HCT116 (cell line): Measurements from ENCODE around the gene KIAA0232. TPM values are rescaled to one million over a fixed set of nuclear protein-coding genes. Genes with fewer than 3 reads are reported as not detected.
A peak's percentile ranks its signal among the peaks of the same experiment; 100 is the strongest.

Experiments
- ATAC-seq: fragments of 200-7000 bp; cut with Tn5 transposase; 2 replicates; pipeline ENCODE4 v1.9.1; 2020; ENCODE audit warnings: mild to moderate bottlenecking, moderate library complexity
- BruUV-seq: library from RNA; stranded (reverse); fragments of 400-500 nt; replicated peaks from 2 replicates; lab custom pipeline; 2021; lab: Mats Ljungman, UMichigan
- CTCF ChIA-PET: fragments of 300-600 bp; sonication (Branson Sonifier 250); formaldehyde crosslinking; loops from one replicate; lab custom pipeline; 2021; ENCODE audit warnings: antibody characterized with exemption; lab: Charles Lee
- POLR2A ChIA-PET: fragments of 300-600, 350-600 bp; sonication (Branson Sonifier 250); formaldehyde crosslinking; loops from one replicate; lab custom pipeline; 2021; ENCODE audit warnings: antibody characterized with exemption; lab: Charles Lee
- RAD21 ChIA-PET, 2 experiments: fragments of 300-600 bp; sonication (Branson Sonifier 250); formaldehyde crosslinking; loops; one replicate each; lab custom pipeline; 2023; ENCODE audit warnings: low total read pairs in 2 of 2; ENCODE audit not compliant: uncharacterized antibody in 2 of 2, unreplicated experiment in 2 of 2, low non-redundant PET in 1 of 2; lab: Charles Lee
- DNase-seq: peaks from one replicate; pipeline ENCODE4 v3.0.0-alpha.2; 2010; ENCODE audit warnings: low read depth, low spot score
- H2AFZ ChIP-seq: fragments of 200-600 bp; shearing (Covaris generic), sonication (generic); 2 replicates; pipeline ENCODE4 v1.6.1; 2017; ENCODE audit warnings: low read depth, mixed run types, mixed read lengths, antibody characterized with exemption, low read length; ENCODE audit not compliant: poor library complexity, severe bottlenecking
- H3K27ac ChIP-seq: 2 replicates; pipeline ENCODE4 v1.5.1; 2012; ENCODE audit warnings: low read depth, low read length
- H3K27me3 ChIP-seq: fragments of 200-600 bp; sonication (generic); 2 replicates; pipeline ENCODE4 v1.6.1; 2016; ENCODE audit warnings: mixed run types, low read length, mixed read lengths; ENCODE audit not compliant: insufficient read depth
- H3K36me3 ChIP-seq, 2 experiments: fragments of 200-500 bp in 1 of 2; fragments of 200-600 bp in 1 of 2; sonication (Bioruptor generic) in 1 of 2; sonication (generic) in 1 of 2; 2 replicates each; pipeline versions ENCODE4 v1.5.1 to v1.6.1; 2014 to 2016; ENCODE audit warnings: low read length in 2 of 2, inconsistent platforms in 1 of 2, mixed read lengths in 1 of 2, mixed run types in 1 of 2; ENCODE audit not compliant: insufficient read depth in 2 of 2, control insufficient read depth in 1 of 2
- H3K4me1 ChIP-seq, 2 experiments: fragments of 200-600 bp in 1 of 2; sonication (generic) in 1 of 2; 2 replicates each; pipeline versions ENCODE4 v1.5.1 to v1.6.1; 2012 to 2017; ENCODE audit warnings: low read length in 2 of 2, inconsistent platforms in 1 of 2, mild to moderate bottlenecking in 1 of 2, mixed read lengths in 1 of 2, mixed run types in 1 of 2, moderate library complexity in 1 of 2; ENCODE audit not compliant: insufficient read depth in 2 of 2, control insufficient read depth in 1 of 2
- H3K4me2 ChIP-seq: fragments of 200-600 bp; sonication (generic); 2 replicates; pipeline ENCODE4 v1.6.1; 2017; ENCODE audit warnings: mixed run types, low read length, mixed read lengths
- H3K4me3 ChIP-seq, 2 experiments: fragments of 200-600 bp in 1 of 2; sonication (generic) in 1 of 2; replicated peaks in 1 of 2; 2 replicates each; pipeline ENCODE4 v1.5.1; 2011 to 2016; ENCODE audit warnings: low read length in 2 of 2, control low read depth in 1 of 2, low read depth in 1 of 2, mild to moderate bottlenecking in 1 of 2, mixed read lengths in 1 of 2, mixed run types in 1 of 2
- H3K79me2 ChIP-seq: fragments of 200-600 bp; sonication (generic); 2 replicates; pipeline ENCODE4 v1.6.1; 2017; ENCODE audit warnings: mild to moderate bottlenecking, mixed run types, low read length, moderate library complexity, mixed read lengths; ENCODE audit not compliant: insufficient read depth
- H3K9ac ChIP-seq: fragments of 200-600 bp; sonication (generic); 2 replicates; pipeline ENCODE4 v1.6.1; 2016; ENCODE audit warnings: low read length, mixed read lengths
- H3K9me2 ChIP-seq: fragments of 200-600 bp; sonication (generic), shearing (Covaris generic); 2 replicates; pipeline ENCODE4 v1.6.1; 2017; ENCODE audit warnings: mixed run types, mild to moderate bottlenecking, moderate library complexity; ENCODE audit not compliant: insufficient read depth
- H3K9me3 ChIP-seq, 2 experiments: fragments of 200-500 bp in 1 of 2; fragments of 200-600 bp in 1 of 2; sonication (Bioruptor generic) in 1 of 2; sonication (generic) in 1 of 2; 2 replicates each; pipeline ENCODE4 v1.6.1; 2014 to 2017; ENCODE audit warnings: low read length in 2 of 2, mixed read lengths in 2 of 2, inconsistent platforms in 1 of 2, low read depth in 1 of 2, mild to moderate bottlenecking in 1 of 2, mixed run types in 1 of 2, moderate library complexity in 1 of 2; ENCODE audit not compliant: control insufficient read depth in 1 of 2, insufficient read depth in 1 of 2
- H4K20me1 ChIP-seq: fragments of 200-600 bp; sonication (generic), shearing (Covaris generic); 2 replicates; pipeline ENCODE4 v1.6.1; 2017; ENCODE audit warnings: mixed run types, mild to moderate bottlenecking, moderate library complexity; ENCODE audit not compliant: insufficient read depth
- EZH2phosphoT487 ChIP-seq: fragments of 200-600 bp; IDR thresholded peaks from 2 replicates; pipeline ENCODE4 v1.6.1; 2018; ENCODE audit warnings: antibody characterized with exemption, borderline replicate concordance
- FOSL1 ChIP-seq: IDR thresholded peaks from 2 replicates; pipeline ENCODE4 v1.6.1; 2012; ENCODE audit warnings: low read depth
- RAD21 ChIP-seq: IDR thresholded peaks from 2 replicates; pipeline ENCODE4 v1.6.1; 2012; ENCODE audit warnings: low read depth, mild to moderate bottlenecking
- SIN3A ChIP-seq: IDR thresholded peaks from 2 replicates; pipeline ENCODE4 v1.6.1; 2012; ENCODE audit warnings: low read depth
- intact Hi-C: fragments of 100-400 bp; cut with micrococcal nuclease; formaldehyde crosslinking; loops from 2 replicates; pipeline ENCODE4 v1.10.0; 2022
- total RNA-seq: library from RNA; stranded (reverse); gene quantifications from one replicate; pipeline ENCODE4 v1.2.1, GENCODE V29; 2021; ENCODE audit not compliant: unreplicated experiment
- TF ChIP-seq, protein P1 (sequence below): IDR thresholded peaks from 2 replicates; pipeline ENCODE4 v1.6.1; 2011; ENCODE audit warnings: mild to moderate bottlenecking, low read length, moderate library complexity; ENCODE audit not compliant: insufficient replicate concordance; ENCODE audit errors: extremely low read depth
- TF ChIP-seq, protein P2 (sequence below), 3 experiments: fragments of 200-600 bp in 1 of 3; sonication (generic) in 1 of 3; IDR thresholded peaks in 2 of 3; conservative IDR thresholded peaks in 1 of 3; 2 replicates each; pipeline ENCODE4 v1.5.1; 2012 to 2017; ENCODE audit warnings: low read depth in 2 of 3, low read length in 2 of 3, antibody characterized with exemption in 1 of 3, borderline replicate concordance in 1 of 3, control low read depth in 1 of 3, mild to moderate bottlenecking in 1 of 3, mixed read lengths in 1 of 3, mixed run types in 1 of 3, moderate library complexity in 1 of 3; ENCODE audit not compliant: insufficient read depth in 1 of 3

Gene KIAA0232
- total RNA-seq, 1 experiment from 2014 or later: 18.1 TPM

DNA sequence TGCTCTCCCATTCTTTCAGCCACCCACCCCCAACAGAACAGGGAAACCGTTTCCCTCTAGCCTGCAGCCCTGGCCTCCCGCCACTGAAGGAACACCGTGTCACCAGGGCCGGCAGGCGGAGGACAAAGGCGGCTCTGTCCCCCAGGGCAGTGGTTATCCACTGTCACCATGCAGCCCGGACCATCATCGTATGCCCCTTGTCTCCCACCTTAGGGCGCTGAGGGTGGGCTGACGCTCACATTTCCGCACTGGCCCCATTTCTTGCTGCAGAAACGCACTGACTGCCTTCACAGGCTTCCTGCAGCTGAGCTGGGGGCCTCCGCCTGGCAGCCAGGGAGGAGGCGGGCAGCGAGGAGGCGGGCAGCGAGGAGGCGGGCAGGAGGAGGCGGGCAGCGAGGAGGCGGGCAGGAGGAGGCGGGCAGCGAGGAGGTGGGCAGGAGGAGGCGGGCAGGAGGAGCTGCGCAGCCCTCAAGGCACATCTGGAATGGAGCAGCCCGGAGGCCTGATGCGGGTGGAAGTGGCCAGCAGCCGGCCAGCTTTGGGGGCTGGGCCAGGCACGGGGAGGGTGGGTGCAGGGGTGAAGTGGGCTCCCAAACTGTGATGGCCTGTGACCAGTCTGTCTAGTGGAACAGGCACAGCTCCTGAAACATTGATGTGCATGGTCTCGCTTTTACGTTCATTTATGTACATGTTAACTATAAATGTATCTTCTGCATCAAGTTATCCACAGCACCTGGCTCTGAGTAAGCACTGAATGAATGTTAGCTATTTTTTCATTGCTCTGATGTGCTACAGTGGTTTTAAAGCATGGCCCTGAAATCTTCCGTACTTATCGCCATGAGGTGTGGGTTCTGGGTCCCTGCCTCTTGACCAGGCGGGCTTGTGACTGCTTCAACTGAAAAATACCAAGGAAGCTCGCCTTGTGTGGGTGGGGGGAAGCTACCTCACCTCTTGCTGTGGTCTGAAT is 20.6 kb upstream of the KIAA0232 start (continued):
- TF ChIP-seq SIN3A: no peak
- TF ChIP-seq, protein P1, sequence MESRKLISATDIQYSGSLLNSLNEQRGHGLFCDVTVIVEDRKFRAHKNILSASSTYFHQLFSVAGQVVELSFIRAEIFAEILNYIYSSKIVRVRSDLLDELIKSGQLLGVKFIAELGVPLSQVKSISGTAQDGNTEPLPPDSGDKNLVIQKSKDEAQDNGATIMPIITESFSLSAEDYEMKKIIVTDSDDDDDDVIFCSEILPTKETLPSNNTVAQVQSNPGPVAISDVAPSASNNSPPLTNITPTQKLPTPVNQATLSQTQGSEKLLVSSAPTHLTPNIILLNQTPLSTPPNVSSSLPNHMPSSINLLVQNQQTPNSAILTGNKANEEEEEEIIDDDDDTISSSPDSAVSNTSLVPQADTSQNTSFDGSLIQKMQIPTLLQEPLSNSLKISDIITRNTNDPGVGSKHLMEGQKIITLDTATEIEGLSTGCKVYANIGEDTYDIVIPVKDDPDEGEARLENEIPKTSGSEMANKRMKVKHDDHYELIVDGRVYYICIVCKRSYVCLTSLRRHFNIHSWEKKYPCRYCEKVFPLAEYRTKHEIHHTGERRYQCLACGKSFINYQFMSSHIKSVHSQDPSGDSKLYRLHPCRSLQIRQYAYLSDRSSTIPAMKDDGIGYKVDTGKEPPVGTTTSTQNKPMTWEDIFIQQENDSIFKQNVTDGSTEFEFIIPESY: no peak
- TF ChIP-seq, all 23 proteins: peak for 0

DNA sequence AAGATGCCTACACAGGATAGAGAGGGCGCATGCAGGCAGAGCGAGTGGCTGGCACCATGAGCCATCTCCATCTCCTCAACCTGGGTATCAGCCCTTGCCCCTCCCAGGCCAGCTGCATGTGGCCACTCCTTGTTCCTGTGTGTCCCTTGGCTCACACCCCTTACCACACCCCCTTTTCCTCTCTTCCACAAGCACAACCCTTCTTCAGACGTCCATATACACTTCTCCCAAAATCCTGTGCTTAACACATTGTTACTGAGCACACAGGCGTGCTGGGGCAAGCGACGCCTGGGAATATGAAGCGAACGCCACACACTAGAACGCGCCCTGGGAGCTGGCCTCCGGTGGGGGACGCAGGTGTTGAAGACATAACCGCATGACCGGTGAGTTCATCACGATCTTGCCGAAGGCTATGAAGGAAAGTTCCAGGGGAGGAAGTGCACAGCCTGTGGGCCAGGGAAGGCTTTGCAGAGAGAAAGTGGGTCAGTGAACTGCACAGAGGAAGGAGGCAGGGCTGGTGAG is 19.1 kb upstream of the KIAA0232 start:
- peaks cover 11 to 24% of the 10 kb centered on the region in 2 experiments for H3K4me1 ChIP-seq
- TF ChIP-seq, protein P2, sequence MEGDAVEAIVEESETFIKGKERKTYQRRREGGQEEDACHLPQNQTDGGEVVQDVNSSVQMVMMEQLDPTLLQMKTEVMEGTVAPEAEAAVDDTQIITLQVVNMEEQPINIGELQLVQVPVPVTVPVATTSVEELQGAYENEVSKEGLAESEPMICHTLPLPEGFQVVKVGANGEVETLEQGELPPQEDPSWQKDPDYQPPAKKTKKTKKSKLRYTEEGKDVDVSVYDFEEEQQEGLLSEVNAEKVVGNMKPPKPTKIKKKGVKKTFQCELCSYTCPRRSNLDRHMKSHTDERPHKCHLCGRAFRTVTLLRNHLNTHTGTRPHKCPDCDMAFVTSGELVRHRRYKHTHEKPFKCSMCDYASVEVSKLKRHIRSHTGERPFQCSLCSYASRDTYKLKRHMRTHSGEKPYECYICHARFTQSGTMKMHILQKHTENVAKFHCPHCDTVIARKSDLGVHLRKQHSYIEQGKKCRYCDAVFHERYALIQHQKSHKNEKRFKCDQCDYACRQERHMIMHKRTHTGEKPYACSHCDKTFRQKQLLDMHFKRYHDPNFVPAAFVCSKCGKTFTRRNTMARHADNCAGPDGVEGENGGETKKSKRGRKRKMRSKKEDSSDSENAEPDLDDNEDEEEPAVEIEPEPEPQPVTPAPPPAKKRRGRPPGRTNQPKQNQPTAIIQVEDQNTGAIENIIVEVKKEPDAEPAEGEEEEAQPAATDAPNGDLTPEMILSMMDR (IDR thresholded peaks at IDR 0.05 in 2 of 3, conservative IDR thresholded peaks at IDR 0.05 in 1 of 3; ENCODE audit: borderline replicate concordance in 1 of 3, insufficient read depth in 1 of 3, low read depth in 2 of 3, low read length in 2 of 3): peak in 1 of 3 experiments; percentile 13; a peak in 2 of 6 replicates
- TF ChIP-seq RAD21 (peak; percentile 11; the same call in 1 of the 2 replicates), EZH2phosphoT487 (no peak), FOSL1 (no peak)
- ATAC-seq (peak; percentile 49), DNase-seq (no peak)
- H3K4me3 ChIP-seq: no peak overlapping the region
- no peaks in the 10 kb centered on the region for H3K9me3 ChIP-seq
- H2AFZ ChIP-seq: no peak overlapping the region
- ChIA-PET CTCF (no interaction called here), RAD21 (no interaction called here), POLR2A (no interaction called here)
- H3K9me2 ChIP-seq: no peaks in the 10 kb centered on the region
- no TSS peak for BruUV-seq
- H3K27me3 ChIP-seq: no peaks in the 10 kb centered on the region
- no peak overlapping the region for H3K9ac ChIP-seq
- H3K4me2 ChIP-seq: no peak overlapping the region; the same call in 1 of the 2 replicates
- intact Hi-C loops: no loop called here
- H3K79me2 ChIP-seq: no peaks in the 10 kb centered on the region
- no peaks in the 10 kb centered on the region for H3K36me3 ChIP-seq
- no peak overlapping the region for H3K27ac ChIP-seq
- H4K20me1 ChIP-seq: no peaks in the 10 kb centered on the region
